Gastroesophageal sphincter (tissue), 4 donors: ENCODE measurements around the gene SLC1A2. TPM values are rescaled to one million over a fixed set of nuclear protein-coding genes. Genes with fewer than 3 reads are reported as not detected.

Experiments
- ATAC-seq: fragments of 150-250 bp; one replicate; pipeline ENCODE4 v1.9.1; 2016; ENCODE audit warnings: mild to moderate bottlenecking, moderate library complexity
- H3K27ac ChIP-seq, 4 donors: fragments of 200-600 bp; sonication (generic) in 3 of 4; 1 replicate in 3 of 4; 2 replicates in 1 of 4; pipeline ENCODE4 v1.5.1; 2016 to 2019
- H3K27me3 ChIP-seq: fragments of 200-600 bp; sonication (generic); one replicate; pipeline ENCODE4 v1.5.1; 2019
- H3K36me3 ChIP-seq, 2 donors: fragments of 200-600 bp; sonication (generic); one replicate each; pipeline ENCODE4 v1.5.1; 2019; ENCODE audit warnings: control low read depth in 1 of 2
- H3K4me1 ChIP-seq, 3 donors: fragments of 200-600 bp; sonication (generic); 1 replicate in 2 of 3; 2 replicates in 1 of 3; pipeline ENCODE4 v1.5.1; 2016 to 2019; ENCODE audit warnings: control low read depth in 2 of 3
- H3K4me3 ChIP-seq, 2 donors: fragments of 200-600 bp; sonication (generic); one replicate each; pipeline ENCODE4 v1.5.1; 2019; ENCODE audit warnings: mild to moderate bottlenecking in 1 of 2, moderate library complexity in 1 of 2
- H3K9me3 ChIP-seq, 3 donors: fragments of 200-600 bp; sonication (generic); one replicate each; pipeline ENCODE4 v1.5.1; 2017 to 2019; ENCODE audit warnings: control low read depth in 2 of 3
- CTCF ChIP-seq, 4 experiments: fragments of 200-600 bp in 2 of 4; fragments of 450-650 bp in 2 of 4; sonication (generic) in 1 of 4; IDR thresholded peaks; one replicate each; pipeline ENCODE4 v1.5.1; 2017 to 2019; ENCODE audit warnings: antibody characterized with exemption in 4 of 4, mild to moderate bottlenecking in 2 of 4, moderate library complexity in 2 of 4
- EP300 ChIP-seq: sonication (generic); formaldehyde crosslinking; IDR thresholded peaks from one replicate; pipeline ENCODE4 v1.6.1; 2017; ENCODE audit warnings: antibody characterized with exemption, mild to moderate bottlenecking
- POLR2A ChIP-seq, 2 donors: fragments of 450-650 bp; IDR thresholded peaks; one replicate each; pipeline ENCODE4 v1.6.1; 2017; ENCODE audit warnings: antibody characterized with exemption in 2 of 2, mild to moderate bottlenecking in 2 of 2, moderate library complexity in 1 of 2
- POLR2AphosphoS5 ChIP-seq: sonication (generic); formaldehyde crosslinking; IDR thresholded peaks from one replicate; pipeline ENCODE4 v1.6.1; 2017; ENCODE audit warnings: antibody characterized with exemption
- WGBS, 2 donors: methylation state at CpG; one replicate each; pipeline ENCODE4 v1.1.5; 2018; ENCODE audit warnings: low coverage in 1 of 2; 5-methylcytosine and 5-hydroxymethylcytosine counted together
- total RNA-seq, 4 donors: library from RNA; depleted of rRNA; stranded (reverse); fragments of >200 nt; gene quantifications; one replicate each; pipeline ENCODE4 v1.1.0, GENCODE V29; 2016

SLC1A2 gene
- total RNA-seq, 4 donors from 2014 or later: 0.12 to 1.5 (median 0.40) TPM; not detected in 1

- H3K4me3 ChIP-seq: no peak overlapping the region
- no peaks in the 10 kb centered on the region for H3K27me3 ChIP-seq
- TF ChIP-seq EP300 (no peak), POLR2AphosphoS5 (peak; percentile 87)
- peak overlapping the region; percentile 39 to 64 (median 64) for H3K27ac ChIP-seq
- WGBS, 2 donors: 15 to 24% methylated on average over 10 of the region's 10 CpGs
- peak; percentile 58 for ATAC-seq
- no peaks in the 10 kb centered on the region for H3K9me3 ChIP-seq
- H3K36me3 ChIP-seq: no peaks in the 10 kb centered on the region
- peaks cover 0 to 31% (median 9%) of the 10 kb centered on the region in 3 donors for H3K4me1 ChIP-seq
Measured at GRCh38 chr11:35260342-35260985, 158.9 kb downstream of the SLC1A2 start.

- H3K36me3 ChIP-seq: no peaks in the 10 kb centered on the region
- no peaks in the 10 kb centered on the region for H3K27me3 ChIP-seq
- peak overlapping the region in 1 of 4 donors; percentile 63 for H3K27ac ChIP-seq
- peaks cover 0 to 31% (median 9%) of the 10 kb centered on the region in 3 donors for H3K4me1 ChIP-seq
- H3K4me3 ChIP-seq: no peak overlapping the region
- no peak for ATAC-seq
- H3K9me3 ChIP-seq: no peaks in the 10 kb centered on the region
- 67 to 77% methylated on average over 1 to 2 of the region's 2 CpGs for WGBS, 2 donors
- TF ChIP-seq POLR2AphosphoS5 (no peak), POLR2A (IDR thresholded peaks at IDR 0.05) (no peak), EP300 (no peak)
Measured at GRCh38 chr11:35259529-35259928, 159.8 kb downstream of the SLC1A2 start.

GRCh38 chr11:35257281-35257680 is 162.1 kb downstream of the SLC1A2 start:
- no peak overlapping the region for H3K27ac ChIP-seq
- no peaks in the 10 kb centered on the region for H3K27me3 ChIP-seq
- peaks cover 3 to 50% (median 13%) of the 10 kb centered on the region in 3 donors for H3K4me1 ChIP-seq
- 33 to 40% methylated on average over 2 of the region's 2 CpGs for WGBS, 2 donors
- no peak for ATAC-seq
- H3K4me3 ChIP-seq: no peak overlapping the region
- H3K36me3 ChIP-seq: no peaks in the 10 kb centered on the region
- no peaks in the 10 kb centered on the region for H3K9me3 ChIP-seq
- TF ChIP-seq POLR2AphosphoS5: no peak
- no peak for TF ChIP-seq CTCF (IDR thresholded peaks at IDR 0.05)
- TF ChIP-seq POLR2A (IDR thresholded peaks at IDR 0.05): no peak
- no peak for TF ChIP-seq EP300

GRCh38 chr11:35256296-35256695 is 163.1 kb downstream of the SLC1A2 start:
- Histone ChIP-seq H3K4me3 (no peak overlapping the region), H3K9me3 (no peaks in the 10 kb centered on the region), H3K27me3 (no peaks in the 10 kb centered on the region), H3K4me1 (peaks cover 3 to 49% (median 13%) of the 10 kb centered on the region in 3 donors), H3K36me3 (no peaks in the 10 kb centered on the region), H3K27ac (peak overlapping the region in 1 of 4 donors; percentile 30)
- TF ChIP-seq POLR2A (IDR thresholded peaks at IDR 0.05) (no peak), CTCF (IDR thresholded peaks at IDR 0.05) (no peak), EP300 (no peak), POLR2AphosphoS5 (no peak)
- no peak for ATAC-seq

GRCh38 chr11:35255514-35255913 is 163.8 kb downstream of the SLC1A2 start:
- H3K27ac ChIP-seq: peak overlapping the region in 1 of 4 donors; percentile 66
- no peak for ATAC-seq

More at GRCh38 chr11:35255514-35255913, 163.8 kb downstream of the SLC1A2 start:
- Histone ChIP-seq H3K4me1 (peaks cover 3 to 41% (median 13%) of the 10 kb centered on the region in 3 donors), H3K9me3 (no peaks in the 10 kb centered on the region), H3K36me3 (no peaks in the 10 kb centered on the region), H3K4me3 (no peak overlapping the region), H3K27me3 (no peaks in the 10 kb centered on the region)
- 91 to 100% methylated on average over 2 of the region's 2 CpGs for WGBS, 2 donors
- TF ChIP-seq CTCF (IDR thresholded peaks at IDR 0.05) (no peak), EP300 (no peak), POLR2AphosphoS5 (no peak), POLR2A (IDR thresholded peaks at IDR 0.05) (no peak)
